HepG2 (cell line): ENCODE data around the gene CHADL. TPM values are rescaled to one million over a fixed set of nuclear protein-coding genes. Genes with fewer than 3 reads are reported as not detected.

Experiments
- EZH2 ChIP-seq: conservative IDR thresholded peaks from 2 replicates; pipeline ENCODE4 v1.6.1; 2012; ENCODE audit warnings: mild to moderate bottlenecking, low read depth, low read length, moderate library complexity
- FOXK2 ChIP-seq: fragments of 450-650 bp; IDR thresholded peaks from 2 replicates; pipeline ENCODE4 v1.6.1; 2016
- JUN ChIP-seq: sonication (generic); formaldehyde crosslinking; IDR thresholded peaks from 2 replicates; pipeline ENCODE4 v1.4.0; 2020; ENCODE audit warnings: mild to moderate bottlenecking, missing genetic modification reagents
- KLF15 ChIP-seq: sonication (generic); formaldehyde crosslinking; IDR thresholded peaks from 2 replicates; pipeline ENCODE4 v1.8.1; 2023; ENCODE audit warnings: borderline replicate concordance, mild to moderate bottlenecking, inconsistent platforms, missing genetic modification reagents, mixed read lengths
- MTA1 ChIP-seq: sonication (generic); formaldehyde crosslinking; IDR thresholded peaks from 2 replicates; pipeline ENCODE4 v1.4.0; 2020; ENCODE audit warnings: missing genetic modification reagents, mild to moderate bottlenecking, borderline replicate concordance
- POLR2A ChIP-seq, 2 experiments: IDR thresholded peaks; 2 replicates each; pipeline ENCODE4 v1.6.1; 2011; ENCODE audit warnings: low read depth in 2 of 2, low read length in 2 of 2, mild to moderate bottlenecking in 1 of 2, moderate library complexity in 1 of 2; ENCODE audit not compliant: insufficient read depth in 1 of 2
- PPARG ChIP-seq: conservative IDR thresholded peaks from 2 replicates; pipeline ENCODE4 v1.6.1; 2016; ENCODE audit warnings: missing biosample characterization, missing genetic modification reagents
- XRCC5 ChIP-seq: fragments of 200-400 bp; formaldehyde crosslinking; optimal IDR thresholded peaks from 2 replicates; pipeline ENCODE3; 2017; ENCODE audit warnings: mild to moderate bottlenecking, low read length
- ZBED4 ChIP-seq: sonication (generic); formaldehyde crosslinking; IDR thresholded peaks from 2 replicates; pipeline ENCODE4 v1.4.0; 2020; ENCODE audit warnings: missing genetic modification reagents, borderline replicate concordance
- polyA plus RNA-seq, 8 experiments: library from polyadenylated mRNA; depleted of rRNA in 3 of 8; stranded (reverse) in 7 of 8; unstranded in 1 of 8; fragments of >200 nt; fragmentation: Illumina TruSeq in 4 of 8; extraction: Trizol in 4 of 8; gene quantifications; 2 replicates each; pipeline versions ENCODE4 v1.2.1 to v1.2.3, GENCODE V29; 2011 to 2016; ENCODE audit warnings: low read depth in 4 of 8, missing spikeins in 1 of 8, mixed read lengths in 1 of 8; ENCODE audit not compliant: insufficient read depth in 1 of 8
- total RNA-seq, 5 experiments: library from RNA; depleted of rRNA; stranded (reverse); fragments of >200 nt; fragmentation: Illumina TruSeq; extraction: Trizol; gene quantifications; 2 replicates each; pipeline ENCODE4 v1.2.3, GENCODE V29; 2016; ENCODE audit warnings: low read depth in 1 of 5
- TF ChIP-seq, protein P1 (sequence below): IDR thresholded peaks from 2 replicates; pipeline ENCODE4 v1.6.1; 2012; ENCODE audit warnings: inconsistent platforms
- TF ChIP-seq, protein P2 (sequence below): IDR thresholded peaks from 2 replicates; pipeline ENCODE4 v1.6.1; 2016; ENCODE audit warnings: low read depth, control low read depth

The CHADL gene
- total and polyA plus RNA-seq, 2 of the 13 experiments (the other 11 are each of a cell fraction or from before 2014, with no cell fraction given) = 2.8 to 8.1 TPM

GRCh38 chr22:41285441-41285819, 44.7 kb upstream of the CHADL start (continued):
- TF ChIP-seq POLR2A (IDR thresholded peaks at IDR 0.05; ENCODE audit: insufficient read depth in 1 of 2, low read depth in 2 of 2, low read length in 2 of 2) (peak in 1 of 2 experiments; percentile 26; a peak in 2 of 4 replicates), PPARG (no peak), KLF15 (no peak), JUN (CRISPR knock-in tag) (no peak), MTA1 (CRISPR knock-in tag) (0 out of 2 replicates have a peak, but pooled peaks have one; percentile 14), ZBED4 (CRISPR knock-in tag) (no peak), FOXK2 (no peak), EZH2 (no peak), XRCC5 (peak; percentile 16)
- TF ChIP-seq, protein P1, sequence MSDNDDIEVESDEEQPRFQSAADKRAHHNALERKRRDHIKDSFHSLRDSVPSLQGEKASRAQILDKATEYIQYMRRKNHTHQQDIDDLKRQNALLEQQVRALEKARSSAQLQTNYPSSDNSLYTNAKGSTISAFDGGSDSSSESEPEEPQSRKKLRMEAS = no peak
- TF ChIP-seq, protein P2, sequence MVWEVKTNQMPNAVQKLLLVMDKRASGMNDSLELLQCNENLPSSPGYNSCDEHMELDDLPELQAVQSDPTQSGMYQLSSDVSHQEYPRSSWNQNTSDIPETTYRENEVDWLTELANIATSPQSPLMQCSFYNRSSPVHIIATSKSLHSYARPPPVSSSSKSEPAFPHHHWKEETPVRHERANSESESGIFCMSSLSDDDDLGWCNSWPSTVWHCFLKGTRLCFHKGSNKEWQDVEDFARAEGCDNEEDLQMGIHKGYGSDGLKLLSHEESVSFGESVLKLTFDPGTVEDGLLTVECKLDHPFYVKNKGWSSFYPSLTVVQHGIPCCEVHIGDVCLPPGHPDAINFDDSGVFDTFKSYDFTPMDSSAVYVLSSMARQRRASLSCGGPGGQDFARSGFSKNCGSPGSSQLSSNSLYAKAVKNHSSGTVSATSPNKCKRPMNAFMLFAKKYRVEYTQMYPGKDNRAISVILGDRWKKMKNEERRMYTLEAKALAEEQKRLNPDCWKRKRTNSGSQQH (CRISPR knock-in tag) = peak; percentile 69; the same call in 1 of the 2 replicates
